Endothelial cell of umbilical vein (primary cell): ENCODE results near the gene FBXO21.

Source experiments
- EZH2 ChIP-seq: IDR thresholded peaks from 2 replicates; pipeline ENCODE4 v1.6.1; 2012; ENCODE audit warnings: borderline replicate concordance, low read depth, mild to moderate bottlenecking, moderate library complexity, low read length, inconsistent platforms; ENCODE audit not compliant: severe bottlenecking
- FOS ChIP-seq: IDR thresholded peaks from 2 replicates; pipeline ENCODE4 v1.6.1; 2011; ENCODE audit warnings: mild to moderate bottlenecking, low read length, moderate library complexity, borderline replicate concordance; ENCODE audit not compliant: insufficient read depth
- JUN ChIP-seq: IDR thresholded peaks from 2 replicates; pipeline ENCODE4 v1.6.1; 2011; ENCODE audit warnings: borderline replicate concordance, low read depth; ENCODE audit not compliant: insufficient read length, insufficient read depth
- MYC ChIP-seq: IDR thresholded peaks from one replicate; pipeline ENCODE4 v1.6.1; 2011; ENCODE audit warnings: mild to moderate bottlenecking, low read depth, low read length
- POLR2A ChIP-seq: IDR thresholded peaks from 2 replicates; pipeline ENCODE4 v1.6.1; 2012; ENCODE audit warnings: low read depth, mild to moderate bottlenecking, control low read depth, low read length
- POLR2AphosphoS5 ChIP-seq: IDR thresholded peaks from 2 replicates; pipeline ENCODE4 v1.6.1; 2012; ENCODE audit warnings: low read depth, mild to moderate bottlenecking, control low read depth, low read length, moderate library complexity; ENCODE audit not compliant: insufficient read depth
- TF ChIP-seq, protein P1 (sequence below), 2 donors: IDR thresholded peaks; 1 replicate in 1 of 2; 2 replicates in 1 of 2; pipeline ENCODE4 v1.5.1; 2011; ENCODE audit warnings: low read length in 2 of 2, mild to moderate bottlenecking in 2 of 2, moderate library complexity in 2 of 2, control low read depth in 1 of 2, inconsistent platforms in 1 of 2, low read depth in 1 of 2; ENCODE audit not compliant: insufficient read depth in 1 of 2; ENCODE audit errors: extremely low read depth in 1 of 2
- TF ChIP-seq, protein P2 (sequence below): IDR thresholded peaks from 2 replicates; pipeline ENCODE4 v1.6.1; 2011; ENCODE audit not compliant: insufficient read depth, insufficient read length

DNA sequence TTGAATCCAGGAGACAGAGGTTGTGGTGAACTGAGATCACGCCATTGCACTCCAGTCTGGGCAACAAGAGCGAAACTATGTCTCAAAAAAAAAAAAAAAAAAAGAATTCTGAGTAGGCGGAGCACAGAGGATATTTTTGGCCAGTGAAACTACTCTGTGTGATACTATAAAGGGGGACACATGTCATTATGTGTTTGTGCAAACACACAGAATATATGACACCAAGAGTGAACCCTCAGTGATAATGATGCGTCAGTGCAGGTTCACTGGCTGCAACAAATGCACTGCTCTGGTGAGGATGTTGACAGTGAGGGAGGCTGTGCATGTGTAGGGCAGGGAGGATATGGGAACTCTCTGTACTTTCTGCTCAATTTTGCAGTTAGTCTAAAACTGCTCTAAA lies 24.2 kb downstream of the FBXO21 start:
- TF ChIP-seq, protein P1, sequence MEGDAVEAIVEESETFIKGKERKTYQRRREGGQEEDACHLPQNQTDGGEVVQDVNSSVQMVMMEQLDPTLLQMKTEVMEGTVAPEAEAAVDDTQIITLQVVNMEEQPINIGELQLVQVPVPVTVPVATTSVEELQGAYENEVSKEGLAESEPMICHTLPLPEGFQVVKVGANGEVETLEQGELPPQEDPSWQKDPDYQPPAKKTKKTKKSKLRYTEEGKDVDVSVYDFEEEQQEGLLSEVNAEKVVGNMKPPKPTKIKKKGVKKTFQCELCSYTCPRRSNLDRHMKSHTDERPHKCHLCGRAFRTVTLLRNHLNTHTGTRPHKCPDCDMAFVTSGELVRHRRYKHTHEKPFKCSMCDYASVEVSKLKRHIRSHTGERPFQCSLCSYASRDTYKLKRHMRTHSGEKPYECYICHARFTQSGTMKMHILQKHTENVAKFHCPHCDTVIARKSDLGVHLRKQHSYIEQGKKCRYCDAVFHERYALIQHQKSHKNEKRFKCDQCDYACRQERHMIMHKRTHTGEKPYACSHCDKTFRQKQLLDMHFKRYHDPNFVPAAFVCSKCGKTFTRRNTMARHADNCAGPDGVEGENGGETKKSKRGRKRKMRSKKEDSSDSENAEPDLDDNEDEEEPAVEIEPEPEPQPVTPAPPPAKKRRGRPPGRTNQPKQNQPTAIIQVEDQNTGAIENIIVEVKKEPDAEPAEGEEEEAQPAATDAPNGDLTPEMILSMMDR (IDR thresholded peaks at IDR 0.05; ENCODE audit: extremely low read depth in 1 of 2, insufficient read depth in 1 of 2, low read depth in 1 of 2, low read length in 2 of 2), result no peak
- no peak for TF ChIP-seq FOS
- TF ChIP-seq EZH2, result no peak
- TF ChIP-seq POLR2AphosphoS5, result no peak
- TF ChIP-seq, protein P2, sequence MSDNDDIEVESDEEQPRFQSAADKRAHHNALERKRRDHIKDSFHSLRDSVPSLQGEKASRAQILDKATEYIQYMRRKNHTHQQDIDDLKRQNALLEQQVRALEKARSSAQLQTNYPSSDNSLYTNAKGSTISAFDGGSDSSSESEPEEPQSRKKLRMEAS, result no peak
- TF ChIP-seq MYC, result no peak
- no peak for TF ChIP-seq POLR2A
- TF ChIP-seq JUN, result no peak
